HG03135 (cell line): ENCODE measurements around the gene RTN4RL2.
A peak's percentile ranks its signal among the peaks of the same experiment; 100 is the strongest.
"Not testable (repeated sequence)": the region's sequence is repeated elsewhere in the genome, so short reads cannot be mapped to it uniquely, and the experiment has no call there.

Experiments
- ATAC-seq: cut with Tn5 transposase; IDR thresholded peaks from one replicate; pipeline ENCODE4 v1.9.1; 2021; ENCODE audit warnings: mild to moderate bottlenecking, moderate library complexity; ENCODE audit not compliant: unreplicated experiment

Gene RTN4RL2

GRCh38 chr11:57432149-57432561 is 28.2 kb upstream of the RTN4RL2 start:
- no peak for ATAC-seq

GRCh38 chr11:57432714-57433163 is 27.6 kb upstream of the RTN4RL2 start:
- ATAC-seq: no peak

GRCh38 chr11:57434640-57435546 is 25.4 kb upstream of the RTN4RL2 start:
- ATAC-seq: no peak

- no peak for ATAC-seq
Observed at GRCh38 chr11:57436031-57436430, 24.3 kb upstream of the RTN4RL2 start.

GRCh38 chr11:57438345-57439285 is 21.7 kb upstream of the RTN4RL2 start:
- ATAC-seq: no peak

GRCh38 chr11:57439786-57440185 is 20.5 kb upstream of the RTN4RL2 start:
- no peak for ATAC-seq

- no peak for ATAC-seq
Observed at GRCh38 chr11:57440744-57441414, 19.4 kb upstream of the RTN4RL2 start.

GRCh38 chr11:57444362-57445121 is 15.8 kb upstream of the RTN4RL2 start:
- no peak for ATAC-seq

GRCh38 chr11:57445122-57445394 is 15.3 kb upstream of the RTN4RL2 start:
- ATAC-seq: not testable (repeated sequence)

GRCh38 chr11:57446055-57446454 is 14.3 kb upstream of the RTN4RL2 start:
- ATAC-seq: no peak

- ATAC-seq: no peak
Observed at GRCh38 chr11:57453543-57454177, 6.7 kb upstream of the RTN4RL2 start.

GRCh38 chr11:57456960-57457642 is 3.2 kb upstream of the RTN4RL2 start:
- peak; percentile 46 for ATAC-seq

- peak; percentile 27 for ATAC-seq
Observed at GRCh38 chr11:57457643-57458023, 2.7 kb upstream of the RTN4RL2 start.

- no peak for ATAC-seq
Observed at GRCh38 chr11:57458060-57458409, 2.3 kb upstream of the RTN4RL2 start.

- no peak for ATAC-seq
Observed at GRCh38 chr11:57458410-57459163, 1.7 kb upstream of the RTN4RL2 start.

GRCh38 chr11:57459164-57460021 is 935 bp upstream of the RTN4RL2 start:
- ATAC-seq: no peak

- ATAC-seq: no peak
Observed at GRCh38 chr11:57460758-57461749, 726 bp downstream of the RTN4RL2 start.
